Measurements from ENCODE around the gene PBOV1. TPM values are rescaled to one million over a fixed set of nuclear protein-coding genes. Genes with fewer than 3 reads are reported as not detected.

PBOV1 gene
- polyA plus RNA-seq, 2 of the 4 experiments (the other 2 are of a cell fraction): not detected

DNA sequence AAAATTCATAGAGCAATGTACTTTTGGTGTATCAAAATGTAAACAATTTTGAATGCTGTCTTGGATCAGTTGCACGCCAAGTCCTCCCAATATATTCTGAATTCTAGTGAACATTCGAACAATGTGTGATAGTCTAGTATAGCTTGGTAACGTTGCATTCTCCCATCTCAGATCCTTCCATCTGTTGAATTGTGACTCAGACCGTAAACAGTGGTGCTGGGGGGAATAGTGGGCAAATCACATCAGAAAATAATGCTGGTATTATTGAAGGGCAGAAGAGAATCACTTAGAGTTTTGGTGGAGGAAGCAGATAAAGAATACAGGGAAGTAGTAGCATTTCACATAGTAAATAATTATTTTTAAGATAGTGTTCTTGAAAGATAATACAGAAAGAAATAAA, 45.7 kb upstream of the PBOV1 start:
- no peaks in the 10 kb centered on the region for H3K4me1 ChIP-seq
- H3K9me3 ChIP-seq: no peaks in the 10 kb centered on the region
- WGBS (ENCODE audit: missing lambda C conversion rate): 79% methylated on average over 4 of the region's 4 CpGs
- ChIA-PET POLR2A (no interaction called here), CTCF (no interaction called here)
- DNase-seq (ENCODE audit: low read depth in 1 of 2, low spot score in 1 of 2) (no peak), ATAC-seq (no peak), FAIRE-seq (no peak)
- no peak overlapping the region for H3K27ac ChIP-seq
- no peak overlapping the region for H3K4me2 ChIP-seq
- H3K4me3 ChIP-seq: no peak overlapping the region
- TF ChIP-seq RNF2 (IDR thresholded peaks at IDR 0.05; ENCODE audit: borderline replicate concordance, low read depth) (no peak), HDAC2 (IDR thresholded peaks at IDR 0.05) (no peak), FOSB (CRISPR knock-in tag; IDR thresholded peaks at IDR 0.05) (no peak), MAZ (IDR thresholded peaks at IDR 0.05; ENCODE audit: borderline replicate concordance, low read depth, low read length) (no peak)
- TF ChIP-seq, protein P1, sequence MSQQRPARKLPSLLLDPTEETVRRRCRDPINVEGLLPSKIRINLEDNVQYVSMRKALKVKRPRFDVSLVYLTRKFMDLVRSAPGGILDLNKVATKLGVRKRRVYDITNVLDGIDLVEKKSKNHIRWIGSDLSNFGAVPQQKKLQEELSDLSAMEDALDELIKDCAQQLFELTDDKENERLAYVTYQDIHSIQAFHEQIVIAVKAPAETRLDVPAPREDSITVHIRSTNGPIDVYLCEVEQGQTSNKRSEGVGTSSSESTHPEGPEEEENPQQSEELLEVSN (IDR thresholded peaks at IDR 0.05; ENCODE audit: borderline replicate concordance, low read depth): no peak
- TF ChIP-seq, protein P2, sequence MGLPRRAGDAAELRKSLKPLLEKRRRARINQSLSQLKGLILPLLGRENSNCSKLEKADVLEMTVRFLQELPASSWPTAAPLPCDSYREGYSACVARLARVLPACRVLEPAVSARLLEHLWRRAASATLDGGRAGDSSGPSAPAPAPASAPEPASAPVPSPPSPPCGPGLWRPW (IDR thresholded peaks at IDR 0.05): no peak
- TF ChIP-seq, protein P3, sequence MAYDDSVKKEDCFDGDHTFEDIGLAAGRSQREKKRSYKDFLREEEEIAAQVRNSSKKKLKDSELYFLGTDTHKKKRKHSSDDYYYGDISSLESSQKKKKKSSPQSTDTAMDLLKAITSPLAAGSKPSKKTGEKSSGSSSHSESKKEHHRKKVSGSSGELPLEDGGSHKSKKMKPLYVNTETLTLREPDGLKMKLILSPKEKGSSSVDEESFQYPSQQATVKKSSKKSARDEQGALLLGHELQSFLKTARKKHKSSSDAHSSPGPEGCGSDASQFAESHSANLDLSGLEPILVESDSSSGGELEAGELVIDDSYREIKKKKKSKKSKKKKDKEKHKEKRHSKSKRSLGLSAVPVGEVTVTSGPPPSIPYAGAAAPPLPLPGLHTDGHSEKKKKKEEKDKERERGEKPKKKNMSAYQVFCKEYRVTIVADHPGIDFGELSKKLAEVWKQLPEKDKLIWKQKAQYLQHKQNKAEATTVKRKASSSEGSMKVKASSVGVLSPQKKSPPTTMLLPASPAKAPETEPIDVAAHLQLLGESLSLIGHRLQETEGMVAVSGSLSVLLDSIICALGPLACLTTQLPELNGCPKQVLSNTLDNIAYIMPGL (CRISPR knock-in tag; IDR thresholded peaks at IDR 0.05; ENCODE audit: borderline replicate concordance): no peak

DNA sequence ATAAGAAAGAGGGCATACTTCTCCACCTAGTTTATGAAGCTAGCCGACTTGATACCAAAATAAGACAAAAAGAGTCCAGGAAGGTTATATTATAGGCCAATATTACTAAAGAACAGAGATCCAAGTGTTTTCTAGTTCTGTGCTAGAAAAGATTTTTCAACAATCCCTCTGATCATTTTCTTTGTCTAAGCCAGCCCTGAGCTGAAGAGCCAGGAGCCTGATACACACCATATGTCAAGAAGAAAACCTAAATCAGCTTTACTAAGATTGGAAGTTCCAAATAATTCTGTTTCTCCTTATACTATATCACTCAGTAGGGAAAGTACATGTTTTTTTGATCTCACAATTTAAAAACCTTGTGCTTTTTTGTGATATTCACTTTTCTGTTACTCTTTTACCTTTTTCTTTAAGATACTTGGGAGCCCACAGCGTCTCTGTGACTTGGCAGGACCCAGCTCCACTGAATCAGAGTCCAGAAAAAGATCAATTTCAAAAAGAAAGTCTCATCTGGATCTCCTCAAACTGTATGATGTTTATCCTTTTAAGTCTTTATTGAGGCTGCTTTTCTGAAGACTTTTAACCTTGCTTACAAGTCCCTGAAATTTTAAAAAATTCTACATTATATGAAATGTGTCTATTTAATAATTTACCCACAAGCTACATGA, 43.0 kb upstream of the PBOV1 start:
- Histone ChIP-seq H3K9me3 (no peaks in the 10 kb centered on the region), H3K4me2 (no peak overlapping the region), H3K4me1 (no peaks in the 10 kb centered on the region), H3K4me3 (no peak overlapping the region), H3K27ac (no peak overlapping the region)
- TF ChIP-seq HDAC2 (IDR thresholded peaks at IDR 0.05) (no peak), POLR2AphosphoS2 (conservative IDR thresholded peaks at IDR 0.05; ENCODE audit: low read length) (no peak), ZNF302 (CRISPR knock-in tag; IDR thresholded peaks at IDR 0.05) (no peak), HOXB5 (CRISPR knock-in tag; IDR thresholded peaks at IDR 0.05) (no peak), TP53 (CRISPR knock-in tag; IDR thresholded peaks at IDR 0.05) (no peak), NFE2L2 (conservative IDR thresholded peaks at IDR 0.05; ENCODE audit: low read length) (no peak), RFX5 (IDR thresholded peaks at IDR 0.05) (no peak), NR3C1 (IDR thresholded peaks at IDR 0.05) (no peak), BHLHE40 (IDR thresholded peaks at IDR 0.05; ENCODE audit: low read depth, low read length) (no peak), HOXA7 (CRISPR knock-in tag; IDR thresholded peaks at IDR 0.05) (no peak), FOSL2 (IDR thresholded peaks at IDR 0.05) (no peak), FOSL2 (CRISPR knock-in tag; IDR thresholded peaks at IDR 0.05) (no peak), CEBPB (IDR thresholded peaks at IDR 0.05) (no peak), TFCP2L1 (CRISPR knock-in tag; IDR thresholded peaks at IDR 0.05) (no peak), CHD2 (IDR thresholded peaks at IDR 0.05; ENCODE audit: low read length, partially characterized antibody) (no peak), FOSB (CRISPR knock-in tag; IDR thresholded peaks at IDR 0.05) (no peak), FOXS1 (CRISPR knock-in tag; IDR thresholded peaks at IDR 0.05) (no peak)
- TF ChIP-seq, protein P4, sequence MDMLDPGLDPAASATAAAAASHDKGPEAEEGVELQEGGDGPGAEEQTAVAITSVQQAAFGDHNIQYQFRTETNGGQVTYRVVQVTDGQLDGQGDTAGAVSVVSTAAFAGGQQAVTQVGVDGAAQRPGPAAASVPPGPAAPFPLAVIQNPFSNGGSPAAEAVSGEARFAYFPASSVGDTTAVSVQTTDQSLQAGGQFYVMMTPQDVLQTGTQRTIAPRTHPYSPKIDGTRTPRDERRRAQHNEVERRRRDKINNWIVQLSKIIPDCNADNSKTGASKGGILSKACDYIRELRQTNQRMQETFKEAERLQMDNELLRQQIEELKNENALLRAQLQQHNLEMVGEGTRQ (IDR thresholded peaks at IDR 0.05): no peak
- TF ChIP-seq, protein P5, sequence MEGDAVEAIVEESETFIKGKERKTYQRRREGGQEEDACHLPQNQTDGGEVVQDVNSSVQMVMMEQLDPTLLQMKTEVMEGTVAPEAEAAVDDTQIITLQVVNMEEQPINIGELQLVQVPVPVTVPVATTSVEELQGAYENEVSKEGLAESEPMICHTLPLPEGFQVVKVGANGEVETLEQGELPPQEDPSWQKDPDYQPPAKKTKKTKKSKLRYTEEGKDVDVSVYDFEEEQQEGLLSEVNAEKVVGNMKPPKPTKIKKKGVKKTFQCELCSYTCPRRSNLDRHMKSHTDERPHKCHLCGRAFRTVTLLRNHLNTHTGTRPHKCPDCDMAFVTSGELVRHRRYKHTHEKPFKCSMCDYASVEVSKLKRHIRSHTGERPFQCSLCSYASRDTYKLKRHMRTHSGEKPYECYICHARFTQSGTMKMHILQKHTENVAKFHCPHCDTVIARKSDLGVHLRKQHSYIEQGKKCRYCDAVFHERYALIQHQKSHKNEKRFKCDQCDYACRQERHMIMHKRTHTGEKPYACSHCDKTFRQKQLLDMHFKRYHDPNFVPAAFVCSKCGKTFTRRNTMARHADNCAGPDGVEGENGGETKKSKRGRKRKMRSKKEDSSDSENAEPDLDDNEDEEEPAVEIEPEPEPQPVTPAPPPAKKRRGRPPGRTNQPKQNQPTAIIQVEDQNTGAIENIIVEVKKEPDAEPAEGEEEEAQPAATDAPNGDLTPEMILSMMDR (IDR thresholded peaks at IDR 0.05): no peak
- TF ChIP-seq, protein P6, sequence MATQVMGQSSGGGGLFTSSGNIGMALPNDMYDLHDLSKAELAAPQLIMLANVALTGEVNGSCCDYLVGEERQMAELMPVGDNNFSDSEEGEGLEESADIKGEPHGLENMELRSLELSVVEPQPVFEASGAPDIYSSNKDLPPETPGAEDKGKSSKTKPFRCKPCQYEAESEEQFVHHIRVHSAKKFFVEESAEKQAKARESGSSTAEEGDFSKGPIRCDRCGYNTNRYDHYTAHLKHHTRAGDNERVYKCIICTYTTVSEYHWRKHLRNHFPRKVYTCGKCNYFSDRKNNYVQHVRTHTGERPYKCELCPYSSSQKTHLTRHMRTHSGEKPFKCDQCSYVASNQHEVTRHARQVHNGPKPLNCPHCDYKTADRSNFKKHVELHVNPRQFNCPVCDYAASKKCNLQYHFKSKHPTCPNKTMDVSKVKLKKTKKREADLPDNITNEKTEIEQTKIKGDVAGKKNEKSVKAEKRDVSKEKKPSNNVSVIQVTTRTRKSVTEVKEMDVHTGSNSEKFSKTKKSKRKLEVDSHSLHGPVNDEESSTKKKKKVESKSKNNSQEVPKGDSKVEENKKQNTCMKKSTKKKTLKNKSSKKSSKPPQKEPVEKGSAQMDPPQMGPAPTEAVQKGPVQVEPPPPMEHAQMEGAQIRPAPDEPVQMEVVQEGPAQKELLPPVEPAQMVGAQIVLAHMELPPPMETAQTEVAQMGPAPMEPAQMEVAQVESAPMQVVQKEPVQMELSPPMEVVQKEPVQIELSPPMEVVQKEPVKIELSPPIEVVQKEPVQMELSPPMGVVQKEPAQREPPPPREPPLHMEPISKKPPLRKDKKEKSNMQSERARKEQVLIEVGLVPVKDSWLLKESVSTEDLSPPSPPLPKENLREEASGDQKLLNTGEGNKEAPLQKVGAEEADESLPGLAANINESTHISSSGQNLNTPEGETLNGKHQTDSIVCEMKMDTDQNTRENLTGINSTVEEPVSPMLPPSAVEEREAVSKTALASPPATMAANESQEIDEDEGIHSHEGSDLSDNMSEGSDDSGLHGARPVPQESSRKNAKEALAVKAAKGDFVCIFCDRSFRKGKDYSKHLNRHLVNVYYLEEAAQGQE (IDR thresholded peaks at IDR 0.05): no peak
- TF ChIP-seq, protein P7, sequence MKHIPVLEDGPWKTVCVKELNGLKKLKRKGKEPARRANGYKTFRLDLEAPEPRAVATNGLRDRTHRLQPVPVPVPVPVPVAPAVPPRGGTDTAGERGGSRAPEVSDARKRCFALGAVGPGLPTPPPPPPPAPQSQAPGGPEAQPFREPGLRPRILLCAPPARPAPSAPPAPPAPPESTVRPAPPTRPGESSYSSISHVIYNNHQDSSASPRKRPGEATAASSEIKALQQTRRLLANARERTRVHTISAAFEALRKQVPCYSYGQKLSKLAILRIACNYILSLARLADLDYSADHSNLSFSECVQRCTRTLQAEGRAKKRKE (CRISPR knock-in tag; IDR thresholded peaks at IDR 0.05; ENCODE audit: low read depth): no peak
- ChIA-PET CTCF (interaction anchor here (0.7 kb wide), 1 partner anchor 58 kb away, joined by 4 read pairs; no protein-coding TSS in a partner anchor), POLR2A (no interaction called here)
- DNase-seq (ENCODE audit: low read depth in 1 of 2, low spot score in 1 of 2) (no peak), ATAC-seq (no peak), FAIRE-seq (no peak)
- WGBS (ENCODE audit: missing lambda C conversion rate): 70% methylated on average over 2 of the region's 2 CpGs

All from A549 (cell line).